DOHH2 (cell line): Measurements from ENCODE around the gene HDAC4.

Source experiments
- H3F3A ChIP-seq: fragments of 200-600 bp; sonication (generic), shearing (Covaris generic); 2 replicates; pipeline ENCODE4 v1.6.0; 2016; ENCODE audit warnings: antibody characterized with exemption, mild to moderate bottlenecking; ENCODE audit not compliant: control insufficient read depth, insufficient read depth
- H3K27ac ChIP-seq: fragments of 200-600 bp; sonication (generic); 2 replicates; pipeline ENCODE4 v1.5.1; 2014; ENCODE audit warnings: low read depth, mild to moderate bottlenecking, low read length, moderate library complexity
- H3K27me3 ChIP-seq: fragments of 200-600 bp; sonication (generic); 2 replicates; pipeline ENCODE4 v1.6.1; 2014; ENCODE audit warnings: mild to moderate bottlenecking, low read length, mixed read lengths; ENCODE audit not compliant: control insufficient read depth
- H3K36me3 ChIP-seq: fragments of 200-600 bp; sonication (generic); 2 replicates; pipeline ENCODE4 v1.6.1; 2014; ENCODE audit warnings: mild to moderate bottlenecking, low read length, moderate library complexity, mixed read lengths; ENCODE audit not compliant: control insufficient read depth
- H3K4me1 ChIP-seq: fragments of 200-600 bp; sonication (generic); 2 replicates; pipeline ENCODE4 v1.6.1; 2014; ENCODE audit warnings: mild to moderate bottlenecking, low read length, mixed read lengths; ENCODE audit not compliant: control insufficient read depth
- H3K4me2 ChIP-seq: fragments of 200-600 bp; sonication (generic); 2 replicates; pipeline ENCODE4 v1.6.0; 2014; ENCODE audit warnings: mild to moderate bottlenecking, low read length, moderate library complexity
- H3K4me3 ChIP-seq: fragments of 200-600 bp; sonication (generic); 2 replicates; pipeline ENCODE4 v1.5.1; 2014; ENCODE audit warnings: mild to moderate bottlenecking, low read length, mixed read lengths
- H3K79me2 ChIP-seq: fragments of 200-600 bp; sonication (generic); 2 replicates; pipeline ENCODE4 v1.6.1; 2014; ENCODE audit warnings: mild to moderate bottlenecking, low read length, mixed read lengths; ENCODE audit not compliant: control insufficient read depth
- H3K9me2 ChIP-seq: fragments of 200-600 bp; sonication (generic); replicated peaks from 2 replicates; pipeline ENCODE4 v1.6.1; 2014; ENCODE audit warnings: mild to moderate bottlenecking, low read length, mixed read lengths; ENCODE audit not compliant: control insufficient read depth
- H3K9me3 ChIP-seq: fragments of 200-600 bp; sonication (generic); 2 replicates; pipeline ENCODE4 v1.6.1; 2014; ENCODE audit warnings: antibody characterized with exemption, low read length, mixed read lengths; ENCODE audit not compliant: control insufficient read depth, insufficient read depth
- H4K20me1 ChIP-seq: fragments of 200-600 bp; sonication (generic); 2 replicates; pipeline ENCODE4 v1.6.0; 2014; ENCODE audit warnings: low read depth, mild to moderate bottlenecking, antibody characterized with exemption, low read length, moderate library complexity; ENCODE audit not compliant: control insufficient read depth, insufficient read depth
- CTCF ChIP-seq: fragments of 200-600 bp; sonication (generic); IDR thresholded peaks from one replicate; pipeline ENCODE4 v1.5.1; 2014; ENCODE audit warnings: antibody characterized with exemption, mild to moderate bottlenecking, low read depth, low read length; ENCODE audit not compliant: poor library complexity, severe bottlenecking
- EZH2phosphoT487 ChIP-seq: fragments of 200-600 bp; sonication (generic); IDR thresholded peaks from 2 replicates; pipeline ENCODE4 v1.6.1; 2017; ENCODE audit warnings: borderline replicate concordance, mild to moderate bottlenecking, antibody characterized with exemption, low read length, moderate library complexity, mixed read lengths

Gene HDAC4

DNA sequence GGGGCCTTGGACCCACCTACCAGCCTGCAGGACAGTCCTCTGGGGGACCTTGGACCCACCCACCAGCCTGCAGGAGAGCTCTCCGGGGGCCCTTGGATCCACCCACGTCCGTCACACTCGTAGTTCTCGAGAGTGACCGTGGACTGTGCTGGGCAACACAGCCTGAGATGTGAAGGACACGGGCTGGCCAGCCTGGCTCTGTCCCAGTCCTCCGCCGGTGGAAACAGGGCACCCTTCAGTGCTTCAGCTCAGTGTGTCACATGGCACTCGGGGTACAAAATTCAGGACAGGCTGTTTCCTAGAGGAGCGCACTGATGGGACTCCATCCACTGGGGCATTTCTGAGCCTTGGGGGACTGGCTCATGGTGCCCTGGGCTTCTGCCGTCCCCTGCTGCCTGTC, 341.0 kb downstream of the HDAC4 start:
- Histone ChIP-seq H3K4me1 (no peaks in the 10 kb centered on the region), H3F3A (no peaks in the 10 kb centered on the region), H3K36me3 (no peaks in the 10 kb centered on the region), H3K4me3 (no peak overlapping the region), H3K4me2 (no peak overlapping the region), H3K9me2 (no peaks in the 10 kb centered on the region), H3K9me3 (no peaks in the 10 kb centered on the region), H3K79me2 (no peaks in the 10 kb centered on the region), H4K20me1 (no peaks in the 10 kb centered on the region), H3K27me3 (no peaks in the 10 kb centered on the region), H3K27ac (no peak overlapping the region)
- TF ChIP-seq CTCF (no peak), EZH2phosphoT487 (no peak)

- Histone ChIP-seq H3K4me1 (no peaks in the 10 kb centered on the region), H3K9me2 (no peaks in the 10 kb centered on the region), H3F3A (no peaks in the 10 kb centered on the region), H3K4me3 (no peak overlapping the region), H3K27me3 (no peaks in the 10 kb centered on the region), H3K9me3 (no peaks in the 10 kb centered on the region), H3K4me2 (no peak overlapping the region), H3K27ac (no peak overlapping the region), H4K20me1 (no peaks in the 10 kb centered on the region), H3K36me3 (no peaks in the 10 kb centered on the region), H3K79me2 (no peaks in the 10 kb centered on the region)
- TF ChIP-seq CTCF (no peak), EZH2phosphoT487 (no peak)
Measured at GRCh38 chr2:239058766-239059165, 342.1 kb downstream of the HDAC4 start.

DNA sequence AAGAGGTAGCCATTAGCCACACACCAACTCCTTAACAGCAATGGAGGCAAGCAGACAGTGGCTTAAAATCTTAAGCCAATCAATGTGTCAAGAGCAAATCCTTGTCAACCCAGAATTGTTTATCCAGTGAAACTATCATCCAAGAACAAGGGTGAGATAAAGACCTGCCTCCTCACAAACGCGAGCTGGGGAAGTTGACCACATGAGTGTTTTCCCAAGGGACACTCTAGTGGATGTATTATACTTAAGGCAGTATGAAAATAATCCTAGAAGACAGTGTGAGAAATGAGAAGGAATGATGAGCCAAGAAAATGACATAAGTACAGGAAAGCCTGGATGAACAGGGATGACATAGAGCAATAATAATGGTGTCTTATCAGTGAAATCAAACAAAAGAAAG, 343.3 kb downstream of the HDAC4 start:
- Histone ChIP-seq H3F3A (no peaks in the 10 kb centered on the region), H3K27ac (no peak overlapping the region), H3K4me1 (no peaks in the 10 kb centered on the region), H3K79me2 (no peaks in the 10 kb centered on the region), H3K9me3 (no peaks in the 10 kb centered on the region), H4K20me1 (no peaks in the 10 kb centered on the region), H3K27me3 (no peaks in the 10 kb centered on the region), H3K36me3 (no peaks in the 10 kb centered on the region), H3K4me2 (no peak overlapping the region), H3K9me2 (no peaks in the 10 kb centered on the region), H3K4me3 (no peak overlapping the region)
- no peak for TF ChIP-seq EZH2phosphoT487
- TF ChIP-seq CTCF: no peak

- Histone ChIP-seq H3K4me3 (no peak overlapping the region), H3K27ac (no peak overlapping the region), H3K36me3 (no peaks in the 10 kb centered on the region), H4K20me1 (no peaks in the 10 kb centered on the region), H3K4me1 (no peaks in the 10 kb centered on the region), H3K9me3 (no peaks in the 10 kb centered on the region), H3K9me2 (no peaks in the 10 kb centered on the region), H3K79me2 (no peaks in the 10 kb centered on the region), H3F3A (no peaks in the 10 kb centered on the region), H3K27me3 (no peaks in the 10 kb centered on the region), H3K4me2 (no peak overlapping the region)
- TF ChIP-seq CTCF: no peak
- TF ChIP-seq EZH2phosphoT487: no peak
Measured at GRCh38 chr2:239056611-239057010, 344.2 kb downstream of the HDAC4 start.
